ENCODE data around the gene SULT1C2. TPM values are rescaled to one million over a fixed set of nuclear protein-coding genes. Genes with fewer than 3 reads are reported as not detected.

Gene SULT1C2
- total and polyA plus RNA-seq, 2 donors (not counting 1 experiment from before 2014, with no cell fraction given), result not detected

- TF ChIP-seq CTCF (IDR thresholded peaks at IDR 0.05), result no peak
- no peak for TF ChIP-seq EZH2 (IDR thresholded peaks at IDR 0.05; ENCODE audit: borderline replicate concordance, insufficient read depth, low read depth, low read length, poor library complexity, severe bottlenecking)
- WGBS (ENCODE audit: insufficient coverage), result 91% methylated on average over 1 of the region's 2 CpGs
- H3K27me3 ChIP-seq (replicated peaks in 1 of 4; ENCODE audit: control extremely low read depth in 1 of 4, control insufficient read depth in 3 of 4, insufficient read depth in 4 of 4, low read length in 3 of 4), result no peaks in the 10 kb centered on the region
- no peak overlapping the region for H3K9ac ChIP-seq (ENCODE audit: low read length)
- Mint-ChIP-seq H3K27ac (no peak overlapping the region), H3K27me3 (peaks cover 6% of the 10 kb centered on the region), H3K9me3 (ENCODE audit: insufficient read depth) (no peaks in the 10 kb centered on the region), H3K4me1 (peaks cover 4% of the 10 kb centered on the region), H3K4me3 (no peak overlapping the region)
- POLR2A ChIA-PET, result no interaction called here
- H3K79me2 ChIP-seq (ENCODE audit: control insufficient read depth, insufficient read depth, low read length), result no peaks in the 10 kb centered on the region
- no peaks in the 10 kb centered on the region for H4K20me1 ChIP-seq (ENCODE audit: control insufficient read depth, insufficient read depth, low read length, poor library complexity, severe bottlenecking)
- intact Hi-C loops (cut with micrococcal nuclease), result no loop called here
- no peaks in the 10 kb centered on the region for H3K36me3 ChIP-seq (replicated peaks in 1 of 2; ENCODE audit: control extremely low read depth in 1 of 2, control insufficient read depth in 1 of 2, extremely low read depth in 1 of 2, insufficient read depth in 2 of 2, low read length in 1 of 2)
- no peak overlapping the region for H2AFZ ChIP-seq (ENCODE audit: insufficient read depth, low read depth, low read length, poor library complexity, severe bottlenecking)
- no peak overlapping the region for H3K4me2 ChIP-seq (replicated peaks; ENCODE audit: low read depth, low read length, poor library complexity, severe bottlenecking)
- no peaks in the 10 kb centered on the region for H3K4me1 ChIP-seq (ENCODE audit: control insufficient read depth in 2 of 2, insufficient read depth in 2 of 2, low read length in 2 of 2)
- CTCF ChIA-PET, result no interaction called here
- ATAC-seq (ENCODE audit: low read depth) (no peak), DNase-seq (no peak)
- H3K4me3 ChIP-seq (ENCODE audit: control extremely low read depth in 1 of 5, extremely low read depth in 1 of 5, insufficient read depth in 1 of 5, low read depth in 2 of 5, low read length in 4 of 5), result no peak overlapping the region
- no peaks in the 10 kb centered on the region for H3K9me3 ChIP-seq (ENCODE audit: control extremely low read depth in 1 of 3, control insufficient read depth in 2 of 3, insufficient read depth in 1 of 3, low read length in 2 of 3)
- no peak overlapping the region for H3K27ac ChIP-seq (ENCODE audit: low read length in 2 of 2)
Observed at GRCh38 chr2:108329771-108330170, 41.1 kb downstream of the SULT1C2 start.

GRCh38 chr2:108330979-108331378, 42.3 kb downstream of the SULT1C2 start:
- Mint-ChIP-seq H3K27me3 (peaks cover 17% of the 10 kb centered on the region), H3K4me3 (no peak overlapping the region), H3K27ac (no peak overlapping the region), H3K4me1 (peaks cover 4% of the 10 kb centered on the region), H3K9me3 (ENCODE audit: insufficient read depth) (no peaks in the 10 kb centered on the region)
- Histone ChIP-seq H3K36me3 (replicated peaks in 1 of 2; ENCODE audit: control extremely low read depth in 1 of 2, control insufficient read depth in 1 of 2, extremely low read depth in 1 of 2, insufficient read depth in 2 of 2, low read length in 1 of 2) (no peaks in the 10 kb centered on the region), H4K20me1 (ENCODE audit: control insufficient read depth, insufficient read depth, low read length, poor library complexity, severe bottlenecking) (no peaks in the 10 kb centered on the region), H3K9ac (ENCODE audit: low read length) (no peak overlapping the region), H3K4me3 (ENCODE audit: control extremely low read depth in 1 of 5, extremely low read depth in 1 of 5, insufficient read depth in 1 of 5, low read depth in 2 of 5, low read length in 4 of 5) (no peak overlapping the region), H3K79me2 (ENCODE audit: control insufficient read depth, insufficient read depth, low read length) (no peaks in the 10 kb centered on the region), H3K4me2 (replicated peaks; ENCODE audit: low read depth, low read length, poor library complexity, severe bottlenecking) (no peak overlapping the region), H3K27ac (ENCODE audit: low read length in 2 of 2) (no peak overlapping the region), H3K27me3 (replicated peaks in 1 of 4; ENCODE audit: control extremely low read depth in 1 of 4, control insufficient read depth in 3 of 4, insufficient read depth in 4 of 4, low read length in 3 of 4) (no peaks in the 10 kb centered on the region), H3K4me1 (ENCODE audit: control insufficient read depth in 2 of 2, insufficient read depth in 2 of 2, low read length in 2 of 2) (no peaks in the 10 kb centered on the region), H2AFZ (ENCODE audit: insufficient read depth, low read depth, low read length, poor library complexity, severe bottlenecking) (no peak overlapping the region), H3K9me3 (ENCODE audit: control extremely low read depth in 1 of 3, control insufficient read depth in 2 of 3, insufficient read depth in 1 of 3, low read length in 2 of 3) (no peaks in the 10 kb centered on the region)
- ATAC-seq (ENCODE audit: low read depth), result no peak
- ChIA-PET CTCF (no interaction called here), POLR2A (no interaction called here)
- intact Hi-C loops (cut with micrococcal nuclease), result no loop called here
- TF ChIP-seq CTCF (IDR thresholded peaks at IDR 0.05), result no peak
- no peak for TF ChIP-seq EZH2 (IDR thresholded peaks at IDR 0.05; ENCODE audit: borderline replicate concordance, insufficient read depth, low read depth, low read length, poor library complexity, severe bottlenecking)
- no peak for DNase-seq
- WGBS (ENCODE audit: insufficient coverage), result no CpG with 5 or more reads among the region's 3 CpGs
